Fibroblast of skin of left quadriceps (primary cell): Measurements from ENCODE around the gene RPL3.
A peak's percentile ranks its signal among the peaks of the same experiment; 100 is the strongest.

ENCODE experiments used
- DNase-seq, 2 experiments: peaks; one replicate each; pipeline ENCODE4 v3.0.0-alpha.2; 2013; ENCODE audit warnings: low read depth in 2 of 2

The RPL3 gene

GRCh38 chr22:39299829-39300178 lies 19.6 kb downstream of the RPL3 start:
- DNase-seq: no peak

DNA sequence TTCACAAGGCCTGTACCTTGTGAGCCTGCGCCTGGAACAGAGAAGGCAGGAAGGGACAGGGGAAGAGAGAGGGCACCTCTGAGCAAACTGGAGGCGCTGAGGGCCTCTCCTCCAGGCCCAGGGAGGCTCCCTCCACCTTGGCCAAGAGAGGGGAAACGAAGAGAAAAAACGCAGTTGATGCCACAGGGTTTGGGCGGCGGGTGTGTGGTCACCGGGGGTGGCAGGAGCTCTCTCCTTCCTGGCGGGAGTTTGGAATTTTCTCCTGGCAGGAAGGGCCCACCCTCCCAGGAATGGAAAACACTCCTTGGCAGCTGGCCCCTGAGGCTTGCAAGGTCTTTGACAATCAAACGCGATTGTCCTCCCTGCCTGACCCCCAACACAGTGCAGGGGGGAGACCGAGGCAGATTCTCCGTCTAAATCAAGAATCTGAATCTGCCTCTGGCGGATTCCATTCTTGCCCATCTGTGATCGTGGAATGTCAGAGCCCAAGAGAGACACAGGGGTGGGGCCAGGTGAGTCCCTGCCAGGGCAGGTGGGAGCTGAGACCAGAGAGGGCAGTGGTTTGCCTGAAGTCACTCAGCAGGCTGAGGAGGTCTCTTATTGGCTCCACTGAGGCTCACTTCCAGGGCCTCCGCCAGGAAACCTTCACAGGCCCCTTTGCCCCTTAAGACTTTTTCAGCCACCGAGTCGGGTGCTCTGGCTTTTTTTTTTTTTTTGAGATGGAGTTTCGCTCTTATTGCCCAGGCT lies 21.0 kb downstream of the RPL3 start:
- DNase-seq: no peak

- DNase-seq: no peak
These were observed 21.8 kb downstream of the RPL3 start for GRCh38 chr22:39297490-39298240.

DNA sequence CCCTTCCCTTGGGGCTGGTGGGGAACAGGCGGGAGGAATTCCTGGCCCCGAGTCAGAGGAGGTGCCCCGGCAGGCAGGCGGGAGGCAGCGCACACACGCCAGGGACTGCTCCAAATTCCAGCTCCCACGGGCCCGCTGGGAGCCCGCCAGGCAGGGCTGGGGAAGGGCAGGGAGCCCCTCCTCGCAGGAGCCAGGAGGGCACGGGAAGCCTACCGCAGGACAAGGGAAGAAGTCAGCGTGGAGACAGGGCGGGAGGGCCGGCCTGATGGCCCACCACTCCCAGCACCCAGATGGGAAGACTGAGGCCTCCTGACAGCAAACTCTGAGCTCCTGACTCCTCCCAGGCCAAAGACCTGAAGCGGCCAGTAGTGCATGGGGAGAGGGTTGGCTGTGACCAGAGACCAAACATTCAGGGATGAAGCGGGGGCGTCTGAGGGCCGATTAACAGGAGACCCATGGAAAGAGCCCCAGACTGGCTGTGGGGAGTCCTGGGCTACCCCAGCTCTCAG lies 22.4 kb downstream of the RPL3 start:
- no peak for DNase-seq

GRCh38 chr22:39296535-39296934 lies 22.9 kb downstream of the RPL3 start:
- DNase-seq: no peak

DNA sequence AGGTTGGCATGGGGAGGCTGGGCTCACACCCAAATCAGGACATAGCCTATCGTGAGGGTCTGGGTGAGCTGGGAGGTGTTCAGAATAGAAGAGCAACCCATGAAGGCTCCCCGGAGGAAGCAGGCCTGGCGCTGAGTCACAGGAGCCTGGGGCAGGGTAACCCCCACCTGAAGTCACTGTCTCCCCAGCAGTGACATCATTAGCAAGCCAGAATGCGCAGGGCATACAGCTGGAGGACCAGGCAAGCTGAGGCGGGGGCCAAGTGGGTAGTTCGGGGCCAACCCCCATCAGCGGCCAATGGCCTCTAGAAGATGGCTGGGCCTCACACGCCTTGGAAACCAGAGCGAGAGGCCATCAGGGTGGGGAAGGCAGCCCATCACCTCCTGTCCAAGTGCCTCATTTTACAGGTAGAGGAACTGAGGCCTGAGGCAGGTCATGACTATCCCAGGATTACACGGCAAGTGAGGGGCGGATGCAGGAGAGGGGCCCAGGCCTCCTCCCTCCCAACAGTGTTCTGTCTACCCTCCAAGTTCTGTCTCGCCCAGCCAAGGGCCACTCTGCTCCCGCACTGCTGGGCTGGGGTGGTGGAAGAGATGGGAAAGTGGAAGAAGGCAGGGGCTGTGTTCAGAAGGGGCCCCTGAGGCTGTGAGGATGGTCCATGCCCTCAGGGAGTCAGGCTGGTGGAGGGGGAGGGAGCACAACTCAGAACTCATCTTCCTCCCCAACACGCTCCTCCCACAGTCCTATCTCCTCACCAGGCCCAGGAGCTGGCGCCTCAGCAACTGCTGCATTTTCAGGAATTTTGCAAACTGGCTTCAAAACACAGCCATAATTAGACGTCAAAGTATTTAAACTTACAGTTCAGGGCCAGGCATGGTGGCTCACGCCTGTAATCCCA lies 24.6 kb downstream of the RPL3 start:
- no peak for DNase-seq

DNA sequence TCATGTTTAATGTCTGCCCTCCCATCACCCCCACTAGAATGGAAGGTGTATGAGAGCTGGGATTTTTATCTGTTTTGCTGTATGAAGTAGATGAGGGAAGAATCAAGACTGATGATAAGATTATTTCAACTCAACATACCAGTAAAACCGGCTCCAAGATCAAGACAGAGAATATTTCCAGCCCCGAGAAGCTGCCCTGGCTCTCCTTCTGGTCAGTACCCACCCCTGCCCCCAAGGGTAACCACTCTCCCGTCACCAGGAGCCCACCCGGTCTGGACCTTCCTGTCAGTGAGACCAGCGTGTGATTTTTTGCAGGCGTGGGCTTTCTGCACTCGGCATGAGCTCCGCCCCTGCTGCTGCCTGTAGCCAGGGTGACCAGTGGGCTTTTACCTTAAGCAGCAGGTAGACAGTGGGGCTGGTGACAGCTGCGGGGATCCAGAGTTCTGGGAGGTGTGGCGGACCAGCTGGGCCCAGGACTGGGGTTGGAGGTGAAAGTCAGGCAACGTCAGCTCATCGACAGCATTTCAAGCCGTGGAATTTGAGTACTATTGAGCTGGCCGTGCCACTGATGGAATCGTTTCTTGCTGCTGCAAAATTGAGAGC lies 25.6 kb downstream of the RPL3 start:
- no peak for DNase-seq

DNA sequence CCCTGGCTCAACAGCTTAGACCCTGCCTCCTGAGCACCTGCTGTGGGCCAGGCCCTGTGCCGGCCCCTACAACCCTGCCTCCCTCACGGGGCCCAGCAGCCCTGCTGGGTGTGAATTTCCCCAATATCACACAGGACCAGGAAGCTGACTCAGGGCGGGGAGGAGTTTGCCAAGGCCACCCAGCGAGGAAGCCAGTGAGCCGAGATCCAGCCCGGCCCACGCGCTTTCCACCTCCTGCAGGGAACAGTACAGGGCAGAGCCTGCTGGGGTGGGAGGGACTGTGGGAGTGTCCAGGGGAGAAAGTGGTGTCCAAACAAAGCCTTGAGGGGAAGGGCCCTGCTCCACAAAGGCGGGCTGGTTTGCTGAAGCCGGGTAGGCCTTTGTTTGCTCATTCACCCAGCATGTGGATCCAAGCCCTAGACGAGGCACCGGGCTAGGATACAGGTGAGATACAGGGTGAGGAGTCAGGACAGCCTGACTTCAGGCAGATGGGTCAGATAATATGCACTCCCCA lies 26.8 kb downstream of the RPL3 start:
- DNase-seq: peak; percentile 85 to 86

- DNase-seq: no peak
These were observed 27.4 kb downstream of the RPL3 start for GRCh38 chr22:39292031-39292462.

DNA sequence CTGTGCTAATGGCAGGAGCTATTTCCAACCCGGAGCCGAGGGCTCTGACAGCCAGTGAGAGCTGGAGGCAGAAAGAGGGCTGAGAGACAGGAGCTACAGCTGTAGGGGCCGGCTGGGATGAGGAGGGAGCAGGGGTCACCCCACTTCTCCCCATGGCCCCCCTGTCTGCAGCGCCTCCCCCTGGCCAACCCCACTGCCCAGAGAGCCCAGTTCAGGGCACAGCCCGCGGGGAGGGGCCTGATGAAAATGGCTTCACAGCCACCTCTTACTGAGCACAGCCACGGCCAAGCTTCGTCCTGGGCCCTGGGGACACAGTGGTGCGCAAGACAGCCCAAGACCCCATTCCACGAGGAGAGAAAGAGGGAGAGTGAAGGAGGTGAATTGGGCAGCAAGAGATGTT lies 27.9 kb downstream of the RPL3 start:
- no peak for DNase-seq

DNA sequence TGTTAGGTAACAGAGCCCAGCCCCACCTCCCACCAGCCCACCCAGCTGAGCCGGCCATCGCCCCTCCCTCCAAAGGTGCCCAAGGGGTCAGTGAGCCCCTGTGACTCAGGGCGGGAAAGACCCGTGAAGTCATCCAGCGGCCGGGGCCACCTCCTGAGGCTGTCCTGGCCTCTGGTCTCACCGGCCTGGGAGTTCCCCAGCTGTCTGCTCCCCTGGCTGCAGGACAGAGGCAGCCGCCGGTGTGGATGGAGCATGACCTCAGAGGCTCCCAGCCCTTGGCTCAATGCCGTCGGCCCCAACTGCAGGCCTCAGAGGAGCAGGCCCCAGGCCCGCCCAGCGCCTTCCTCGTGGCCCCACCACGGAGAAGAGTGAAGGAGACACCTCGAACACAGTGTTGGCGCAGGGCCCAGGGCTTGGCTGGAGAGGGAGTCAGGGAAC lies 28.7 kb downstream of the RPL3 start:
- no peak for DNase-seq

DNA sequence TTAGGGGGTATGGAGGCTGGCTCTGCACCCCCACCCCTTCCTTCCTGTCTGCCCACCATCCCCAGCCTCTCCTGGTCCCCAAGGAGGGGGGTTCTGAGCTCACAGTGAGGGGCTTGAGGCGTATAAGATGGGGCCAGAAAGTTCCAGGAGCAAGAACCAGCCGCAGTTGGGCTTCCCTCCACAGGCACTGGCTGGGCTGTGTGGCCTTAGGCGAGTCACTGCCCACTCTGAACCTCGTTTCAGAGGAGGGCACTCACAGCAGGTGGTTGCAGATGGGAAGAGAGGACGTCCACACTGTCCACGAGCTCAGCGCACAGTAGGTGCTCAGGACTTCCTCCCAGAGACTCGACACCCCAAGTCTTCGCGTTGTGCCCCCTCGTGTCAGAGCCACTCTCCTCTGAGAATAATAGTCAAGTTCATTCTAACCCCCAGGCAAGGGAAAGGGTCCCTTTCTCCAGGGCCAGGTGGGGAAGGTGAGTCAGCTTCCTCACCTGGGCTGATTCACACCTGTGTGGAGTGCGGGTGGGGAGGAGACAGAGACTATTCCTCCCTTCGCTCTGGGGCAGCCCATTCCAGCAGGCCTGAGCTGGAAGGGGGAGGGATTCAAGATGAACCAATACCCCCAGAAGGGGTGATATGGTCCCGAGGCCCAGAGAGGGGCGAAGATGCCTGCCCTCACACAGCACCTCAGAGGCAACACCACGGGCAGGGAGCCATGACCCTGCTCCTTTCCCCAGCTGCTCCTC lies 29.3 kb downstream of the RPL3 start:
- DNase-seq: no peak

DNA sequence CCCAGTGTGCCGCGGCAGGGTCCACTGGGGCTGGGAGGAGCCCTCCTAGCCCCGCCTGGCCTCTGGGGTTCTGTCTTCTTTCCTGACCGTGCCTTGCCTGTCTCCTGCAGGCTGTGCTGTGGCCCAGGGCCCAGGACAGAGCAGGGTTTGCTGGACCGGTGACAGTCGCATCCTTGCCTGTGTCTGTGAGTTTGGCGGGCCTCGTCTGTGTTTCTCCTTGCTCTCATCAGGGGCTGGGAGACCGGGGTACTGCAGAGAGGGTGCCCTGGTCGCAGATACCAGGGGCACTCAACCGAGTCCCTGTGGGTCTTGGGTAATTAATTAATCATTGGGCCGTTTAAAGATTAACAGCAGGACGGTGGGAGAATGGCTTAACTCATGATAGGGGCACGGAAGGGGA lies 29.9 kb downstream of the RPL3 start:
- DNase-seq: no peak

GRCh38 chr22:39288135-39288898 lies 31.1 kb downstream of the RPL3 start:
- DNase-seq: no peak

DNA sequence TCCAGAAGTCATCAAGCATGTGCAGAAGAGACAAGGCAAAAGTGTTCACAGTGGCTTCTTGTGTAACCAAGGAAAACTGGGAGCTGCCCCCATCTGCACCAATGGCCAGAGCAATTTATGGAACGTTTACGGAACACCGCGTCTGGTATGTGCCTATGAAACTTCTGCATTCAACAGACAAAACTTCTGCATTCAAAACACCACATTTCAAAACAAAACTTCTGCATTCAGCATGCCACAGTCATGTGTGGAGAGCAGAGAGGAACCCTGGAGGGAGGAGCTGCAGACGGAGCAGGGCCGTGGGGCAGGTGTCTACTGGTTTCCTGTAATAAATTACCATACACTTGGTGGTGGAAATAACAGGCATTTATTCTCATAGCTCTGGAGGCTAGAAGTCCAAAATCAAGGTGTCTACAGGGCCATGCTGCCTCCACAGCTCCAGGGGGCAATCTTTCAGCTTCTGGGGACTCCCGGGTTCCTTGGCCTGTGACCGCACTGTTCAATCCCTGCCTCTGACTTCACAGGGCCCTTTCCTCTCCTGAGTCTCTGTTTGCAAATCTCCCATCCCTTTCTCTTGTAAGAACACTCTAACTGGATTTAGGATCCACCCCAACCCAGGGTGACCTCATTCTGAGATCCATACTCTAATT lies 32.2 kb downstream of the RPL3 start:
- DNase-seq: no peak

GRCh38 chr22:39284983-39285382 lies 34.4 kb downstream of the RPL3 start:
- no peak for DNase-seq

DNA sequence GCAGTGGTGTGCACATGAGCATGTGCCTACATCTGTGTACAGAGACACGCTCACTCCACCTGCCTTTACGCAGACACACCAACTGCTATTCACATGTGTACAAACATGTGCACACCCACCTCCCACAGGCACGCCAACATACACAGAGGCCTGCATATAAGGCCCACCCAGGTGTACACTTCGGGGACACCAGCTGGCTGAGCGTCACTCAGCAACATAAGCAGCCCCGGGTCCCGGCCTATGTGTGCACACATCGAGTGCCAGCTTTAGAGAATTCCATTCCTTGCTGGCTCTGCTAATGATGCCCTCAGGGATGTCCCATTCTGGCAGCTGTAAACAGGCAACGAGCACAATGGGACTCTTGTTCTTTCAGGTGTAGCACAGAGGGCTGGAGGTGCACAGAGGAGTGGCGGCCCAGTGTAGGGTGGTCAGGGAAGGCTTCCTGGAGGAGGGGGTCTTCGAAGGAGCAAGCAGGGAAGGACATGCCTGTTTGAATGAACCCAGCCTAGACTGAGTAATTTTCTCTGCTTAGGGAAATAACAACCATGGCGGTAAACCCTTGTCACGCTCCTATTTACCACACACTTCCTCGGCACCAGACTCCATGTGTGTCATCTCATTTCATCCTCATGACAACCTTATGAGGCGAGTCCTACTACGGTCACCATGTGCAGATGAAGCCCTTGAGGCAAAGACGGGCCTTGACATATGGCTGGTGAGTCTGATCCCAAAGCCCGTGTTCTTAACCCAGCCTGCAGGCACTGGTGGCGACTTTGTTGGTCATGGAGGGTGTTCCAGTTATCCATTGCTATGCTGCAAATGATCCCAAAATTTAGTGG lies 35.1 kb downstream of the RPL3 start:
- DNase-seq: no peak

- DNase-seq: no peak
These were observed 35.9 kb downstream of the RPL3 start for GRCh38 chr22:39283322-39284141.
